K562 (cell line): ENCODE measurements around the gene UTRN. TPM values are rescaled to one million over a fixed set of nuclear protein-coding genes. Genes with fewer than 3 reads are reported as not detected.

Experiments
- ATAC-seq: fragments of 200-7000 bp; cut with Tn5 transposase; 3 replicates; pipeline ENCODE4 v1.9.1; 2020; ENCODE audit warnings: moderate library complexity
- BruUV-seq: library from RNA; stranded (reverse); fragments of 400-500 nt; replicated peaks from 2 replicates; lab custom pipeline; 2021; lab: Mats Ljungman, UMichigan
- CTCF ChIA-PET: fragments of 300-600 bp; formaldehyde crosslinking; extraction: SDS; loops from one replicate; lab custom pipeline; 2021; ENCODE audit warnings: low intra/inter-chr PET ratio; lab: Yijun Ruan, JAX
- POLR2A ChIA-PET: fragments of 300-600, 350-650 bp; sonication (Branson Sonifier 250); formaldehyde crosslinking; extraction: SDS; loops from one replicate; lab custom pipeline; 2021; ENCODE audit warnings: antibody characterized with exemption, inconsistent platforms; lab: Yijun Ruan, JAX
- DNase-seq, 4 experiments: peaks; one replicate each; pipeline versions ENCODE4 v3.0.0 to v3.0.0-alpha.2; 2011 to 2018; ENCODE audit warnings: low spot score in 3 of 4, mixed read lengths in 3 of 4; ENCODE audit errors: extremely low read depth in 1 of 4
- FAIRE-seq: peaks from 2 replicates; lab custom pipeline; 2011; peaks lifted over from hg19 to GRCh38; lab: Jason Lieb, UNC
- H2AFZ ChIP-seq: 2 replicates; pipeline ENCODE4 v1.6.0; 2011; ENCODE audit warnings: low read depth, low read length, control low read depth, inconsistent platforms
- H3K27ac ChIP-seq: fragments of 200-600 bp; 3 replicates; pipeline ENCODE4 v1.8.0; 2011; ENCODE audit warnings: low read depth, mild to moderate bottlenecking, control low read depth, inconsistent platforms, low read length, moderate library complexity, mixed read lengths; ENCODE audit errors: extremely low read depth
- H3K27me3 ChIP-seq, 2 experiments: fragments of 300-600 bp in 1 of 2; 2 replicates in 1 of 2; 3 replicates in 1 of 2; pipeline versions ENCODE4 v1.6.0 to v1.8.0; 2011; ENCODE audit warnings: inconsistent platforms in 2 of 2, low read length in 2 of 2, mild to moderate bottlenecking in 1 of 2, mixed read lengths in 1 of 2, moderate library complexity in 1 of 2; ENCODE audit not compliant: control insufficient read depth in 2 of 2, insufficient read depth in 2 of 2
- H3K36me3 ChIP-seq: fragments of 300-600 bp; 3 replicates; pipeline ENCODE4 v1.8.0; 2011; ENCODE audit warnings: mild to moderate bottlenecking, low read length, inconsistent platforms; ENCODE audit not compliant: control insufficient read depth, insufficient read depth
- H3K4me1 ChIP-seq, 2 experiments: fragments of 200-600 bp in 1 of 2; replicated peaks in 1 of 2; 2 replicates in 1 of 2; 3 replicates in 1 of 2; pipeline versions ENCODE4 v1.5.1 to v1.8.0; 2011; ENCODE audit warnings: inconsistent platforms in 2 of 2, low read length in 2 of 2, mild to moderate bottlenecking in 1 of 2, mixed read lengths in 1 of 2, moderate library complexity in 1 of 2; ENCODE audit not compliant: control insufficient read depth in 2 of 2, insufficient read depth in 2 of 2
- H3K4me2 ChIP-seq: 2 replicates; pipeline ENCODE4 v1.6.1; 2011; ENCODE audit warnings: low read length, control low read depth, inconsistent platforms, mixed read lengths; ENCODE audit not compliant: insufficient read depth
- H3K4me3 ChIP-seq: fragments of 200-600 bp; sonication (generic), shearing (Covaris generic); 2 replicates; pipeline ENCODE4 v1.5.1; 2016; ENCODE audit warnings: control low read depth, inconsistent platforms
- H3K79me2 ChIP-seq: fragments of 200-600 bp; 3 replicates; pipeline ENCODE4 v1.8.0; 2011; ENCODE audit warnings: low read length, inconsistent platforms; ENCODE audit not compliant: control insufficient read depth, insufficient read depth
- H3K9ac ChIP-seq, 2 experiments: 2 replicates each; pipeline versions ENCODE4 v1.6.0 to v1.6.1; 2011; ENCODE audit warnings: low read depth in 2 of 2, low read length in 2 of 2, control low read depth in 1 of 2, inconsistent platforms in 1 of 2, mild to moderate bottlenecking in 1 of 2, mixed read lengths in 1 of 2; ENCODE audit not compliant: insufficient read depth in 1 of 2
- H3K9me1 ChIP-seq: one replicate; pipeline ENCODE4 v1.6.0; 2011; ENCODE audit warnings: inconsistent platforms, mild to moderate bottlenecking, low read length, moderate library complexity; ENCODE audit not compliant: control insufficient read depth, insufficient read depth
- H3K9me3 ChIP-seq: replicated peaks from 2 replicates; pipeline ENCODE4 v1.5.1; 2011; ENCODE audit warnings: low read depth, low read length, inconsistent platforms; ENCODE audit not compliant: control insufficient read depth, insufficient read depth
- H4K20me1 ChIP-seq: replicated peaks from 2 replicates; pipeline ENCODE4 v1.6.1; 2011; ENCODE audit warnings: low read length, inconsistent platforms, mixed read lengths; ENCODE audit not compliant: control insufficient read depth, insufficient read depth
- ARID4B ChIP-seq: sonication (generic); formaldehyde crosslinking; IDR thresholded peaks from 2 replicates; pipeline ENCODE4 v1.8.0; 2022; ENCODE audit warnings: mild to moderate bottlenecking, missing genetic modification reagents
- HLTF ChIP-seq: fragments of 450-650 bp; IDR thresholded peaks from 2 replicates; pipeline ENCODE4 v1.6.1; 2016
- KLF6 ChIP-seq: fragments of 250-450 bp; sonication (Bioruptor Pico); IDR thresholded peaks from 2 replicates; pipeline ENCODE4 v1.4.0; 2020; ENCODE audit warnings: mild to moderate bottlenecking, moderate library complexity, borderline replicate concordance
- MEIS2 ChIP-seq: fragments of 450-650 bp; IDR thresholded peaks from 2 replicates; pipeline ENCODE4 v1.6.1; 2014; ENCODE audit warnings: mild to moderate bottlenecking; ENCODE audit not compliant: partially characterized antibody
- PHF20 ChIP-seq: fragments of 450-650 bp; IDR thresholded peaks from 2 replicates; pipeline ENCODE4 v1.6.1; 2018; ENCODE audit not compliant: partially characterized antibody
- PHF21A ChIP-seq: fragments of 450-650 bp; IDR thresholded peaks from 2 replicates; pipeline ENCODE4 v1.6.1; 2017; ENCODE audit warnings: low read depth, borderline replicate concordance
- SMARCB1 ChIP-seq: IDR thresholded peaks from 2 replicates; pipeline ENCODE4 v1.6.1; 2011; ENCODE audit warnings: improper control_type of control experiment, low read depth; ENCODE audit not compliant: insufficient read length
- TFAP4 ChIP-seq: sonication (generic); formaldehyde crosslinking; IDR thresholded peaks from 2 replicates; pipeline ENCODE4 v1.8.0; 2022; ENCODE audit warnings: missing genetic modification reagents, mild to moderate bottlenecking, moderate library complexity, borderline replicate concordance
- TGIF2 ChIP-seq: sonication (generic); formaldehyde crosslinking; IDR thresholded peaks from 2 replicates; pipeline ENCODE4 v1.8.1; 2022; ENCODE audit warnings: mild to moderate bottlenecking, missing genetic modification reagents, moderate library complexity
- TRIM25 ChIP-seq: fragments of 450-650 bp; IDR thresholded peaks from 2 replicates; pipeline ENCODE4 v1.7.0; 2016; ENCODE audit warnings: borderline replicate concordance
- ZBTB17 ChIP-seq: fragments of 450-650 bp; formaldehyde crosslinking; IDR thresholded peaks from 2 replicates; pipeline ENCODE4 v1.4.0; 2020; ENCODE audit warnings: mild to moderate bottlenecking
- ZFPM2 ChIP-seq: fragments of 250-450 bp; sonication (Bioruptor Pico); IDR thresholded peaks from 2 replicates; pipeline ENCODE4 v1.5.1; 2022; ENCODE audit warnings: mild to moderate bottlenecking
- ZNF175 ChIP-seq: fragments of 200-800 bp; sonication (Bioruptor generic); IDR thresholded peaks from 2 replicates; pipeline ENCODE4 v1.6.1; 2016; ENCODE audit warnings: low read depth, mild to moderate bottlenecking, missing genetic modification characterization, missing compliant biosample characterization
- ZNF263 ChIP-seq: sonication (generic); formaldehyde crosslinking; IDR thresholded peaks from 2 replicates; pipeline ENCODE4 v1.8.0; 2022; ENCODE audit warnings: mild to moderate bottlenecking, missing genetic modification reagents, borderline replicate concordance
- WGBS: fragments of 100-300 bp; shearing (Covaris generic); methylation state at CpG from one replicate; pipeline ENCODE4 v1.1.6; 2016; ENCODE audit warnings: low coverage, mixed read lengths; ENCODE audit not compliant: insufficient coverage; ENCODE audit errors: missing lambda C conversion rate; 5-methylcytosine and 5-hydroxymethylcytosine counted together
- in situ Hi-C: fragments of 300-500 bp; cut with MboI; formaldehyde crosslinking; loops from 4 replicates; pipeline ENCODE4 v1.15.0; 2018; ENCODE audit warnings: inconsistent platforms, mixed read lengths
- intact Hi-C: fragments of 100-400 bp; cut with micrococcal nuclease; formaldehyde crosslinking; loops from 2 replicates; pipeline ENCODE4 v1.14.2; 2022
- polyA plus RNA-seq, 8 experiments: library from polyadenylated mRNA; depleted of rRNA in 4 of 8; stranded (reverse) in 5 of 8; unstranded in 3 of 8; fragments of >200 nt; fragmentation: Nextera tagmentation in 2 of 8; fragmentation: Illumina TruSeq in 1 of 8; extraction: Ambion mirVana in 2 of 8; extraction: Trizol in 1 of 8; gene quantifications; 2 replicates each; pipeline versions ENCODE4 v1.2.1 to v1.2.3, GENCODE V29; 2011 to 2014; ENCODE audit warnings: inconsistent platforms in 1 of 8, missing spikeins in 1 of 8
- total RNA-seq, 7 experiments: library from RNA; depleted of rRNA in 6 of 7; stranded (reverse); fragments of >200 nt in 6 of 7; fragmentation: Illumina TruSeq in 2 of 7; extraction: Trizol in 2 of 7; gene quantifications; 2 replicates each; pipeline versions ENCODE4 v1.2.1 to v1.2.3, GENCODE V29; 2011 to 2021; ENCODE audit warnings: low replicate concordance in 1 of 7

Gene UTRN
- total and polyA plus RNA-seq, 9 of the 15 experiments (the other 6 are each of a cell fraction or from before 2014, with no cell fraction given), result 0.94 to 22.4 (median 10.0) TPM

- no peak for TF ChIP-seq TGIF2 (CRISPR knock-in tag)
- TF ChIP-seq PHF21A, result no peak
- TF ChIP-seq KLF6, result no peak
- no peak for TF ChIP-seq ZBTB17 (CRISPR knock-in tag)
- no peak for TF ChIP-seq ZNF175 (CRISPR knock-in tag)
- no peak for TF ChIP-seq HLTF
- TF ChIP-seq SMARCB1, result no peak
- TF ChIP-seq MEIS2, result no peak
- no peak for TF ChIP-seq PHF20
- no peak for TF ChIP-seq TRIM25
- no peak for TF ChIP-seq ZFPM2 (CRISPR knock-in tag)
- no peak for TF ChIP-seq TFAP4 (CRISPR knock-in tag)
- TF ChIP-seq ARID4B, result no peak
- TF ChIP-seq ZNF263 (CRISPR knock-in tag), result no peak
- intact Hi-C loops (no loop called here), in situ Hi-C loops (no loop called here)
- Histone ChIP-seq H3K4me2 (no peak overlapping the region), H3K9me3 (no peaks in the 10 kb centered on the region), H3K4me3 (no peak overlapping the region), H3K9ac (no peak overlapping the region), H3K36me3 (no peaks in the 10 kb centered on the region), H3K27ac (no peak overlapping the region), H3K9me1 (no peaks in the 10 kb centered on the region), H3K79me2 (no peaks in the 10 kb centered on the region), H3K4me1 (no peaks in the 10 kb centered on the region), H2AFZ (no peak overlapping the region), H3K27me3 (no peaks in the 10 kb centered on the region), H4K20me1 (no peaks in the 10 kb centered on the region)
- POLR2A ChIA-PET, result no interaction called here
- DNase-seq, result no peak
- CTCF ChIA-PET, result no interaction called here
- BruUV-seq, result no TSS peak
- no peak for ATAC-seq
- WGBS, result 9% methylated on average over 5 of the region's 5 CpGs
- FAIRE-seq, result no peak
Observed at GRCh38 chr6:144265390-144265789, 19.7 kb upstream of the UTRN start.
